ENCODE data around the gene EYS. TPM values are rescaled to one million over a fixed set of nuclear protein-coding genes. Genes with fewer than 3 reads are reported as not detected.

EYS gene
- total and polyA plus RNA-seq, 2 of the 8 experiments (the other 6 are each of a cell fraction or from before 2014, with no cell fraction given), result 0.05 to 0.13 TPM

- no peak overlapping the region for H3K4me2 ChIP-seq (ENCODE audit: insufficient read depth in 1 of 2, low read depth in 2 of 2, low read length in 2 of 2)
- no peaks in the 10 kb centered on the region for H3K79me2 ChIP-seq (ENCODE audit: control insufficient read depth in 1 of 2, insufficient read depth in 2 of 2, low read length in 2 of 2)
- no peak overlapping the region for H3K4me3 ChIP-seq (ENCODE audit: extremely low read depth in 1 of 4, insufficient read depth in 2 of 4, low read depth in 3 of 4, low read length in 4 of 4)
- no peaks in the 10 kb centered on the region for H3K4me1 ChIP-seq (replicated peaks in 1 of 4; ENCODE audit: control insufficient read depth in 3 of 4, insufficient read depth in 4 of 4, low read length in 3 of 4)
- 88% methylated on average over 4 of the region's 4 CpGs; no CpG with 5 or more reads in 1 of the 2 experiments for WGBS, 2 experiments (ENCODE audit: extremely low coverage in 1 of 2, insufficient coverage in 1 of 2, insufficient read length in 1 of 2, insufficient replicate concordance in 2 of 2, low coverage in 1 of 2, low lambda C conversion rate in 2 of 2, missing lambda C conversion rate in 1 of 2)
- DNase-seq (ENCODE audit: low read depth in 1 of 2, low spot score in 2 of 2) (no peak), FAIRE-seq (no peak)
- no peak overlapping the region for H4K5ac ChIP-seq (ENCODE audit: insufficient read length, low read depth, low read length)
- H4K91ac ChIP-seq (replicated peaks; ENCODE audit: insufficient read length, low read length), result no peak overlapping the region
- POLR2A ChIA-PET (ENCODE audit: partially characterized antibody), result no interaction called here
- H4K20me1 ChIP-seq (replicated peaks in 1 of 2; ENCODE audit: control insufficient read depth in 1 of 2, insufficient read depth in 2 of 2, low read length in 2 of 2), result no peaks in the 10 kb centered on the region
- no peak overlapping the region for H3K14ac ChIP-seq (ENCODE audit: insufficient read length)
- H3K4ac ChIP-seq (replicated peaks; ENCODE audit: insufficient read length, low read depth, low read length), result no peak overlapping the region
- H2BK120ac ChIP-seq (replicated peaks; ENCODE audit: low read depth, low read length), result no peak overlapping the region
- no peaks in the 10 kb centered on the region for H3K23me2 ChIP-seq (ENCODE audit: low read depth, low read length)
- H3K27ac ChIP-seq (ENCODE audit: low read depth, low read length), result no peak overlapping the region
- no peak overlapping the region for H2AK5ac ChIP-seq (ENCODE audit: low read depth, low read length)
- no peaks in the 10 kb centered on the region for H3K79me1 ChIP-seq (ENCODE audit: low read depth, low read length)
- no peak overlapping the region for H3K56ac ChIP-seq (replicated peaks; ENCODE audit: insufficient read length, low read depth, low read length)
- no peak overlapping the region for H3K9ac ChIP-seq (replicated peaks in 1 of 4; ENCODE audit: extremely low read depth in 1 of 4, low read depth in 3 of 4, low read length in 3 of 4)
- H2BK15ac ChIP-seq (ENCODE audit: low read length), result no peak overlapping the region
- H2BK5ac ChIP-seq (ENCODE audit: low read depth, low read length), result no peak overlapping the region
- CTCF ChIA-PET (ENCODE audit: partially characterized antibody), result no interaction called here
- H2BK20ac ChIP-seq (ENCODE audit: low read length), result no peak overlapping the region
- no peaks in the 10 kb centered on the region for H3K27me3 ChIP-seq (replicated peaks in 1 of 4; ENCODE audit: control insufficient read depth in 3 of 4, extremely low read depth in 1 of 4, insufficient read depth in 3 of 4, low read length in 3 of 4)
- H3K36me3 ChIP-seq (ENCODE audit: control insufficient read depth in 2 of 4, insufficient read depth in 4 of 4, low read length in 3 of 4), result no peaks in the 10 kb centered on the region
- no peak overlapping the region for H4K8ac ChIP-seq (ENCODE audit: extremely low read depth, insufficient read depth, low read length)
- no peak overlapping the region for H3K18ac ChIP-seq (ENCODE audit: extremely low read depth, low read length)
- no peak overlapping the region for H2AFZ ChIP-seq (ENCODE audit: low read length)
- no peaks in the 10 kb centered on the region for H3K9me3 ChIP-seq (ENCODE audit: insufficient read depth in 2 of 2, low read depth in 1 of 2, low read length in 1 of 2)
- no peak overlapping the region for H3K23ac ChIP-seq (ENCODE audit: insufficient read length)
- no peak overlapping the region for H2BK12ac ChIP-seq (ENCODE audit: low read depth, low read length)
- TF ChIP-seq RNF2 (IDR thresholded peaks at IDR 0.05; ENCODE audit: borderline replicate concordance, low read depth, low read length, missing control alignments, poor library complexity, severe bottlenecking) (no peak), HDAC2 (IDR thresholded peaks at IDR 0.05; ENCODE audit: borderline replicate concordance in 1 of 2, low read depth in 2 of 2, low read length in 2 of 2) (no peak), SP4 (IDR thresholded peaks at IDR 0.05; ENCODE audit: low read length) (no peak), JUND (IDR thresholded peaks at IDR 0.05; ENCODE audit: low read length) (no peak), TAF7 (optimal IDR thresholded peaks at IDR 0.05; ENCODE audit: borderline replicate concordance, low read depth, low read length) (no peak), SP1 (IDR thresholded peaks at IDR 0.05; ENCODE audit: low read depth, low read length) (no peak), SIX5 (IDR thresholded peaks at IDR 0.05; ENCODE audit: low read depth, low read length) (no peak), ASH2L (IDR thresholded peaks at IDR 0.05; ENCODE audit: low read length) (no peak), RBBP5 (IDR thresholded peaks at IDR 0.05; ENCODE audit: borderline replicate concordance, low read depth, low read length) (no peak), GABPA (IDR thresholded peaks at IDR 0.05; ENCODE audit: borderline replicate concordance, insufficient read depth, low read length) (no peak), HDAC6 (IDR thresholded peaks at IDR 0.05; ENCODE audit: low read depth, low read length) (no peak), MAFK (IDR thresholded peaks at IDR 0.05; ENCODE audit: low read depth, low read length) (no peak), JUN (IDR thresholded peaks at IDR 0.05; ENCODE audit: low read depth, low read length) (no peak), NANOG (IDR thresholded peaks at IDR 0.05; ENCODE audit: insufficient read depth, low read depth, low read length, poor library complexity, severe bottlenecking) (no peak), NRF1 (IDR thresholded peaks at IDR 0.05; ENCODE audit: low read depth, low read length) (no peak), POLR2A (IDR thresholded peaks at IDR 0.05; ENCODE audit: control extremely low read depth in 1 of 2, low read depth in 2 of 2, low read length in 2 of 2) (no peak)
These were observed 721.3 kb downstream of the EYS start for GRCh38 chr6:64985726-64986125.

Measured in H1 (cell line).